Stimulated activated CD8-positive, alpha-beta memory T cell treated with anti-CD3 and anti-CD28 coated beads, Interleukin-7, amount 100 ng/mL, for 24 hours (primary cell): ENCODE data around the gene PSMD1.
"Not testable (repeated sequence)": the region's sequence is repeated elsewhere in the genome, so short reads cannot be mapped to it uniquely, and the experiment has no call there.

Experiments used
- DNase-seq: peaks from one replicate; pipeline ENCODE4 v3.0.0-alpha.2; 2020; ENCODE audit warnings: low read depth

The PSMD1 gene

GRCh38 chr2:231187736-231188505 is 131.3 kb downstream of the PSMD1 start:
- no peak for DNase-seq

GRCh38 chr2:231188506-231189170 is 132.0 kb downstream of the PSMD1 start:
- no peak for DNase-seq

GRCh38 chr2:231189171-231189530 is 132.5 kb downstream of the PSMD1 start:
- no peak for DNase-seq

- DNase-seq = no peak
These were observed 133.2 kb downstream of the PSMD1 start for GRCh38 chr2:231189571-231190495.

- no peak for DNase-seq
These were observed 134.0 kb downstream of the PSMD1 start for GRCh38 chr2:231190531-231191197.

GRCh38 chr2:231191896-231192872 is 135.5 kb downstream of the PSMD1 start:
- no peak for DNase-seq

GRCh38 chr2:231193216-231193615 is 136.5 kb downstream of the PSMD1 start:
- DNase-seq = no peak

GRCh38 chr2:231196592-231196991 is 139.9 kb downstream of the PSMD1 start:
- DNase-seq = no peak

GRCh38 chr2:231197196-231197595 is 140.5 kb downstream of the PSMD1 start:
- DNase-seq = not testable (repeated sequence)

- DNase-seq = no peak
These were observed 141.1 kb downstream of the PSMD1 start for GRCh38 chr2:231197706-231198290.

GRCh38 chr2:231198291-231199173 is 141.9 kb downstream of the PSMD1 start, which contains the start of gene ARMC9:
Gene ARMC9 (plus strand): TSS chr2:231198631. CDS start chr2:231206239, 7,608 bp downstream.
- DNase-seq = peak; percentile 47

GRCh38 chr2:231199219-231199618 is 142.6 kb downstream of the PSMD1 start:
- no peak for DNase-seq

GRCh38 chr2:231200805-231201474 is 144.3 kb downstream of the PSMD1 start:
- no peak for DNase-seq

GRCh38 chr2:231201475-231201814 is 144.8 kb downstream of the PSMD1 start:
- no peak for DNase-seq

- DNase-seq = no peak
These were observed 146.4 kb downstream of the PSMD1 start for GRCh38 chr2:231203087-231203486.

GRCh38 chr2:231204146-231204545 is 147.5 kb downstream of the PSMD1 start:
- DNase-seq = no peak

- DNase-seq = no peak
These were observed 147.9 kb downstream of the PSMD1 start for GRCh38 chr2:231204581-231204980.

GRCh38 chr2:231207734-231208133 is 151.1 kb downstream of the PSMD1 start:
- DNase-seq = no peak

GRCh38 chr2:231210782-231211181 is 154.1 kb downstream of the PSMD1 start:
- no peak for DNase-seq
